ENCODE results near the gene FGD4.

The FGD4 gene

DNA sequence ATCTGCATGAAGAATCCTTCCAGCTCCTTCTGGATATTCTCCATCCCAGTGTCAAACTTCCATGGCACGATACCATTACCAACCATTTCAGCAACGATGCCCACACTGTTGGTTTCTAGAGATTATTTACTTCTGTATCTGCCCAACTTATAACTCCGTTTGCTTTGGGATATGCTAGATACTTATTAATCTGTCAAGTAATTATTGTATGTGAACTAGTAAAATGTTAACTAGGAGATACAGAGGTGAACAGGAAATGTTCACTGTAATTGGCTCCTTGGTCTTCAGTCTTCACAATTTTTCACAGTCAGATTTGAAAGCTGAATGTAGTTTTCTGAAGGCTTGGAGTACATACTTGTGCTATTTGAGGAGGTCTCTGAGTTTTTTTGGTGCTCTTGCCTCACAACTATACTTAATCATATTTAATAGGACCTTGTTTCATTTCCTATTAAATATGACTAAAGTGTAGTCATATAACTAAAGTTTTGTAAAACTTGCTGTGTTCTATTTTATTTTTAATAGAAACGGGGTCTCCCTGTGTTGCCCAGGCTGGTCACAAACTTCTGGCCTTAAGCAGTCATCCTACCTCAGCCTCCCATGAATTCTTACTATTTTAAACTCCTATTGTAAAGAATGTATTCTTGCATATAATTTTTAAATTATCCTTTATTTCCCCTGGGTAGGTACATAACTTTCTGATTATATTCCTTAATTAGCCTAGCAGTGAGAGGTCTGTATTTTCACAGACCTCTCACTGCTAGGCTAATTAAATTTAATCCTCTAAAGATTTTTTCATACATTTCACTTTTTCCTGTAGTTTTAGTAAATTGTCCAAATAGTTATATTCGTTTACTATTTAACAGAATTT, 79.7 kb downstream of the FGD4 start:
- TF ChIP-seq, protein P1, sequence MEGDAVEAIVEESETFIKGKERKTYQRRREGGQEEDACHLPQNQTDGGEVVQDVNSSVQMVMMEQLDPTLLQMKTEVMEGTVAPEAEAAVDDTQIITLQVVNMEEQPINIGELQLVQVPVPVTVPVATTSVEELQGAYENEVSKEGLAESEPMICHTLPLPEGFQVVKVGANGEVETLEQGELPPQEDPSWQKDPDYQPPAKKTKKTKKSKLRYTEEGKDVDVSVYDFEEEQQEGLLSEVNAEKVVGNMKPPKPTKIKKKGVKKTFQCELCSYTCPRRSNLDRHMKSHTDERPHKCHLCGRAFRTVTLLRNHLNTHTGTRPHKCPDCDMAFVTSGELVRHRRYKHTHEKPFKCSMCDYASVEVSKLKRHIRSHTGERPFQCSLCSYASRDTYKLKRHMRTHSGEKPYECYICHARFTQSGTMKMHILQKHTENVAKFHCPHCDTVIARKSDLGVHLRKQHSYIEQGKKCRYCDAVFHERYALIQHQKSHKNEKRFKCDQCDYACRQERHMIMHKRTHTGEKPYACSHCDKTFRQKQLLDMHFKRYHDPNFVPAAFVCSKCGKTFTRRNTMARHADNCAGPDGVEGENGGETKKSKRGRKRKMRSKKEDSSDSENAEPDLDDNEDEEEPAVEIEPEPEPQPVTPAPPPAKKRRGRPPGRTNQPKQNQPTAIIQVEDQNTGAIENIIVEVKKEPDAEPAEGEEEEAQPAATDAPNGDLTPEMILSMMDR (IDR thresholded peaks at IDR 0.05; ENCODE audit: extremely low read depth, missing control alignments): no peak
- DNase-seq (ENCODE audit: low spot score): no peak

DNA sequence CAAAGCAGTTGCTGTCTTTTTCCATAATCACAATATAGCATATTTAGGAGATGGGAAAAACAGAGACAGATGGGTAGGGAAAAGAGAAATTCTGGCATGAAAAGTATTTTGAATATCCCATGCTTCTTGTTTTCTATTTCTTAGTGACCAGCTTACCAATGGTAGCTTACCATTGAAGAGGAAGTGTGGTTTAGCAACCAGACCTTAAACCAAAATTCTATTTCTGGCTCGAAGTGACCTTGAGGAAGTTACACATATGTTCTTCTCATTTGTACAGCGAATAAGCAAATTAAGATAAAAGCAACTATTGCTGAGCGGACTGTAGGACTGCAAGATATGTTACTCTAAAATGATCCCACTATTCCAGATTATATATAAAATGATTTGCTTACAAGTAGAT, 82.9 kb downstream of the FGD4 start:
- DNase-seq (ENCODE audit: low spot score): peak; percentile 37

DNA sequence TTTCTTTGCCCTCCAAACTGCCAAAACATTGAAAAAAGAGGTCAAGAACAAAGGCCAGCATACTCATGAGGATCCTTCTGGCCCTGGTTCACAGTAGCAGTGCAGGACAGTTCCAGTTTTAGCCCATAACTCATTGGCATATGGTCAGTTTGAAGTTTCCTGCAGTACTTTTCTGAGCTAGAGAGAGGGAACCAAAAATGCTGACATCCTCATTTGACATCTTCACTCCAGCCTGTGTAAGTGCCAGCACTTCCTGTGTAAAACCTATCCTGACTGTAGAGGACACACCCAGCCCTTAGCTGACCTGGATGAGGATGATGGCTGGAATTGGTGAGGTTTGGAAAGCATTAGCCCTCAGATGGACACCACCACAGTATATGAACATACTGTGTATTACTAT, 84.1 kb downstream of the FGD4 start:
- no peak for DNase-seq (ENCODE audit: low spot score)
- TF ChIP-seq, protein P1 (IDR thresholded peaks at IDR 0.05; ENCODE audit: extremely low read depth, missing control alignments): no peak

More for the DNA sequence above, 82.9 kb downstream of the FGD4 start:
- TF ChIP-seq, protein P1 (IDR thresholded peaks at IDR 0.05; ENCODE audit: extremely low read depth, missing control alignments): no peak

DNA sequence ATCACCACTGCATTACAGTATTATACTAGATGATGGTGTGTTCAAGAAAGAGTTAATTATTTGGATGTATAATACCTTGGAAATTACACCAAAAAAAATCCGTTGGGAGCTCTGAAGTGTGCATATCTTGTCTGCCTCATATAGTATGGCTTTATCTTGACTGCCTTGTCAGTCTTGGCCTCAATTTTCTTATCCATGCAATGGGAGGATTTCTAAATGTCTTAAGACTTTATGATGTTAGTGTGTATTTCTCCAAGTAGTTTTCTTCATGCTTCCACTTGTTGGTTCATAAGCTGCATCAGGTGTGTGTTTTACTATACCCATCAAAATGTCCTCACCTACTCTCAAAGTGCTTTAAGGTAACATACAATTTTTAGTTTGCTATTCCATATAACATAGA, 84.6 kb downstream of the FGD4 start:
- DNase-seq (ENCODE audit: low spot score): no peak
- TF ChIP-seq, protein P1 (IDR thresholded peaks at IDR 0.05; ENCODE audit: extremely low read depth, missing control alignments): no peak

DNA sequence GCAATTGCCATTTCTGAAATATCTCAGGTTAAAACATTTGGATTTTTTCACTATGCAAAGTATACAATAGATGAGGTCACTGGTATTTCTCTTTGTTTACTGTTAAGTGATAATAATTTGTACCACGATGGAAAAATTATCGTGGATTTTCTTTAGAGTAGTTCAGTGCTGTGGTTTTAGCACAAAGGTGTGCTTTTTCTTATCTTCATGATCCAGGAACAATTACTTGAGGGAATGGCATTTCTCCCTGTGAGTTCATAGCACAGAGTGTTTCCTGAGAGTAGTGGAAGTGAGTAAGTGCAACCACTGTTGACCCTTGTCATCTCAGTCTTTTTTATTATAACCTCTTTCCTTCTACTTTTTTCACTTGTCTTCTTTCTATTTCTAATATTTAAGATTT, 86.8 kb downstream of the FGD4 start:
- TF ChIP-seq, protein P1 (IDR thresholded peaks at IDR 0.05; ENCODE audit: extremely low read depth, missing control alignments): no peak
- DNase-seq (ENCODE audit: low spot score): no peak

DNA sequence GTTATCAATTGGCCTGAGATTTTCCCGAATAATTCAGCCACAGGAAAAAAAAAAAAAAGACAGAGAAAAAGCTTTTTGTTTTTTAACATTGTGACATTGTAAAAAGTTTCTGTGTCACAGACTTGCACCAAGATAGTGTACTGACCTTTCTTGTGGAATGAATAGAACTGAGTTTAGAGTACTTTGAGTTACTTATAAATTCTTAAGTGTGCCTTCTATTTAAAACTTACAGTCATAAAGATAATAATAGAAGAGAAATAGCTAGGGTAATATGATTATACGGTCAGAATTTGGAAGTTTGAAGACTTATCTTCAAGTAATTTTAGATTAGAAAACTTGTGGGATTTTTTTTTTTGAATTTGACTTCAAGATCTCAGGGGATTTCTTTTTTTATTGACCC, 88.8 kb downstream of the FGD4 start:
- TF ChIP-seq, protein P1 (IDR thresholded peaks at IDR 0.05; ENCODE audit: extremely low read depth, missing control alignments): no peak

DNA sequence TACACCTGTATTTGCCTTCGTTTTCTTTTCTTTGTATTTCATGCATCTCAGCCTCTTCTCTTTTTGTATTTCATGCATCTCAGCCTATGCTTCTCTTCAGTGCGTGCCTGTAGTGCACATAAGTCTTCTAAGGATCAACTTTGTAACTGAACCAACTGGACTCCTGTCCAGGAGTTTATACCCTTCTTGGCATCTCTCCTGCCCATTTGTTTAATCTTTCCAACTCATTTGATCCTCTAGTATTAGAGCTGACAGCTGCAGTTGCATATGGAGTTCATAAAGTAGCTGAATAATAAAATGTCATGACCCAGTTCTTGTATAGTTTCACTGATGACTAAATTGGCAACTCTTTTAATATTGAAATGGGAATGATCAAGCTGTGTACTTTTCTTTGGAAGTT, 89.7 kb downstream of the FGD4 start:
- no peak for DNase-seq (ENCODE audit: low spot score)
- TF ChIP-seq, protein P1 (IDR thresholded peaks at IDR 0.05; ENCODE audit: extremely low read depth, missing control alignments): no peak

More for the DNA sequence above, 88.8 kb downstream of the FGD4 start:
- DNase-seq (ENCODE audit: low spot score): no peak

All from GM20000 (cell line).